ENCODE data around the gene FOSL2.

Gene FOSL2

DNA sequence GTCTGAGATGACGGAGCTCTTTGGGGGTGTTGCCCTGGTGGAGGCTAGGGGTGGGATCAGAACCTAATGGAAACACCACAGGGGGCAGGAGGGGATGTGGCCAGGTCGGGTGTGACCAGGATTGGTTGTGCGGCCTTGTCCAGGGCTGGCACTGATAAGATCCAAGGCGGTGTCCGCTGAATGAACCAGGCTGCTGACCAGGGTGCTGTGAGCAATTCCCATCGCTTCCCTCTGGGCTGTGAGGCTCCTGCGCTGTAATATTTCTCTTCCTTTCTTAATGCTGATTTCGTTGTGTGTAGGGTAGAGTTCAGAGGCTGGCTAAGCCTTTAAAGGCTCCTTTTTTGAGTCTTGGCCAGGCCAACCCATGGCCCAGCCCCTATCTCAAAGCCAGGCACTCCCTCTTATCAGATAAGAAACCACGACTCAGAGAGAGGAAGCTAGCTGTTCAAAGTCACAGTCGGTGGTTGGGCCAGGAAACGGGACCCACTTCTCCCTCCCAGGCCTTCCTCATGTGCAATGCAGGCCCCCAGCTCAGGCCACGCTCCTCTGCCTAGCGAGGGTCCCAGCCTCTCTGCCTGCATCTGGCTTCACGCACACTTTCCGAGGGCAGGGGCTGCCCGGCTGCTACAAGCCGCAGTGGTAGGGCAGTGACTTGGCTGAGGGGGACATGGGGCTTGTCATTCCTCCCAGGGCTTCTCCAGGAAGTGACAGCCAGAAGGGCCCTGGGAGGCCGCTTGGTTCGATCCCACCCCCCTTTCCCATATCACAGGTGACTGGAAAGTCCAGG is 26.0 kb upstream of the FOSL2 start:
- peak; percentile 77 to 93 for DNase-seq (ENCODE audit: low read depth in 1 of 2, low spot score in 1 of 2)
- Histone ChIP-seq H3K4me3 (replicated peaks; ENCODE audit: insufficient read depth, low read length) (no peak overlapping the region), H3K27ac (replicated peaks) (peak overlapping the region; percentile 94), H3K27me3 (ENCODE audit: insufficient read depth, poor library complexity, severe bottlenecking) (no peaks in the 10 kb centered on the region)
- TF ChIP-seq, protein P1, sequence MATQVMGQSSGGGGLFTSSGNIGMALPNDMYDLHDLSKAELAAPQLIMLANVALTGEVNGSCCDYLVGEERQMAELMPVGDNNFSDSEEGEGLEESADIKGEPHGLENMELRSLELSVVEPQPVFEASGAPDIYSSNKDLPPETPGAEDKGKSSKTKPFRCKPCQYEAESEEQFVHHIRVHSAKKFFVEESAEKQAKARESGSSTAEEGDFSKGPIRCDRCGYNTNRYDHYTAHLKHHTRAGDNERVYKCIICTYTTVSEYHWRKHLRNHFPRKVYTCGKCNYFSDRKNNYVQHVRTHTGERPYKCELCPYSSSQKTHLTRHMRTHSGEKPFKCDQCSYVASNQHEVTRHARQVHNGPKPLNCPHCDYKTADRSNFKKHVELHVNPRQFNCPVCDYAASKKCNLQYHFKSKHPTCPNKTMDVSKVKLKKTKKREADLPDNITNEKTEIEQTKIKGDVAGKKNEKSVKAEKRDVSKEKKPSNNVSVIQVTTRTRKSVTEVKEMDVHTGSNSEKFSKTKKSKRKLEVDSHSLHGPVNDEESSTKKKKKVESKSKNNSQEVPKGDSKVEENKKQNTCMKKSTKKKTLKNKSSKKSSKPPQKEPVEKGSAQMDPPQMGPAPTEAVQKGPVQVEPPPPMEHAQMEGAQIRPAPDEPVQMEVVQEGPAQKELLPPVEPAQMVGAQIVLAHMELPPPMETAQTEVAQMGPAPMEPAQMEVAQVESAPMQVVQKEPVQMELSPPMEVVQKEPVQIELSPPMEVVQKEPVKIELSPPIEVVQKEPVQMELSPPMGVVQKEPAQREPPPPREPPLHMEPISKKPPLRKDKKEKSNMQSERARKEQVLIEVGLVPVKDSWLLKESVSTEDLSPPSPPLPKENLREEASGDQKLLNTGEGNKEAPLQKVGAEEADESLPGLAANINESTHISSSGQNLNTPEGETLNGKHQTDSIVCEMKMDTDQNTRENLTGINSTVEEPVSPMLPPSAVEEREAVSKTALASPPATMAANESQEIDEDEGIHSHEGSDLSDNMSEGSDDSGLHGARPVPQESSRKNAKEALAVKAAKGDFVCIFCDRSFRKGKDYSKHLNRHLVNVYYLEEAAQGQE (IDR thresholded peaks at IDR 0.05; ENCODE audit: insufficient replicate concordance, low read depth), result peak; percentile 84
- no peak for TF ChIP-seq GABPA (IDR thresholded peaks at IDR 0.05; ENCODE audit: low read depth)
- peak; percentile 77; the same call in 1 of the 2 replicates for TF ChIP-seq SPI1 (IDR thresholded peaks at IDR 0.05; ENCODE audit: borderline replicate concordance, low read depth)
- TF ChIP-seq POLR2AphosphoS5 (IDR thresholded peaks at IDR 0.05; ENCODE audit: low read depth), result peak; percentile 78
- TF ChIP-seq, protein P2, sequence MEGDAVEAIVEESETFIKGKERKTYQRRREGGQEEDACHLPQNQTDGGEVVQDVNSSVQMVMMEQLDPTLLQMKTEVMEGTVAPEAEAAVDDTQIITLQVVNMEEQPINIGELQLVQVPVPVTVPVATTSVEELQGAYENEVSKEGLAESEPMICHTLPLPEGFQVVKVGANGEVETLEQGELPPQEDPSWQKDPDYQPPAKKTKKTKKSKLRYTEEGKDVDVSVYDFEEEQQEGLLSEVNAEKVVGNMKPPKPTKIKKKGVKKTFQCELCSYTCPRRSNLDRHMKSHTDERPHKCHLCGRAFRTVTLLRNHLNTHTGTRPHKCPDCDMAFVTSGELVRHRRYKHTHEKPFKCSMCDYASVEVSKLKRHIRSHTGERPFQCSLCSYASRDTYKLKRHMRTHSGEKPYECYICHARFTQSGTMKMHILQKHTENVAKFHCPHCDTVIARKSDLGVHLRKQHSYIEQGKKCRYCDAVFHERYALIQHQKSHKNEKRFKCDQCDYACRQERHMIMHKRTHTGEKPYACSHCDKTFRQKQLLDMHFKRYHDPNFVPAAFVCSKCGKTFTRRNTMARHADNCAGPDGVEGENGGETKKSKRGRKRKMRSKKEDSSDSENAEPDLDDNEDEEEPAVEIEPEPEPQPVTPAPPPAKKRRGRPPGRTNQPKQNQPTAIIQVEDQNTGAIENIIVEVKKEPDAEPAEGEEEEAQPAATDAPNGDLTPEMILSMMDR (IDR thresholded peaks at IDR 0.05; ENCODE audit: insufficient read depth, low read length), result no peak

DNA sequence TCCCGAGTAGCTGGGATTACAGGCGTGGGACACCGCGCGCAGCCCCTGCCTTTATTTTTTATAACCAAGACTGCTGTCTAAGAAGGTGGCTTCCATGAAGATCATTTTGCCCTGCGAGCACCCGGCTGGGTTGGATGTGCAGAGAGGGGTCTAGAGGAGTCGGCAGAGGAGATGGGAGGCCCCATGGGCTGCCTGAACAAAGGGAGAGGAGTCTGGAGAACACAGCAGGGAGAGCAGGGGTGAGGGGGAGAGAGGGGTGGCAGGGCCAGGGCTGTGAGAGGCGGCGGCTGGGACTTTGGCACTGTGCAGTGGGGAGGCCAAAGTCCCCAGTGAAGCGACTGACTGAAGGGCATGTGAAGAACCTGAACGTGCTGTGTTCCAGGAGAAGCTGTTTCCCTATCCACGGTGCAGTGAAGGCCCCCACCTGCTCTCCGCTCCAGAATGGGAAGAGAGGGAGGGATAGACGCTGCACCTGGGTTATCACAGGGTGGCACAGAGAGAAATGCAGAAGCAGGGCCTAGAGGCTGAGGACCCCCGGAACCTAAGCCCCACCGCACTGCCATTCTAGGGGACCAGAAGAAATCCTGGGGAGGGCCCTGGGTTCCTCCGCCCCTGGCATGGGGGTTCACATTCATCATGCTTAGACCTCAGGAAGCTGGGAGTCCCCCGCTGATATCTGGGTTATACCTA is 24.8 kb upstream of the FOSL2 start:
- Histone ChIP-seq H3K4me3 (replicated peaks; ENCODE audit: insufficient read depth, low read length) (no peak overlapping the region), H3K27ac (replicated peaks) (peak overlapping the region; percentile 94), H3K27me3 (ENCODE audit: insufficient read depth, poor library complexity, severe bottlenecking) (no peaks in the 10 kb centered on the region)
- DNase-seq (ENCODE audit: low read depth in 1 of 2, low spot score in 1 of 2), result no peak
- TF ChIP-seq GABPA (IDR thresholded peaks at IDR 0.05; ENCODE audit: low read depth) (no peak), SPI1 (IDR thresholded peaks at IDR 0.05; ENCODE audit: borderline replicate concordance, low read depth) (no peak), POLR2AphosphoS5 (IDR thresholded peaks at IDR 0.05; ENCODE audit: low read depth) (no peak)
- TF ChIP-seq, protein P1 (IDR thresholded peaks at IDR 0.05; ENCODE audit: insufficient replicate concordance, low read depth), result no peak
- TF ChIP-seq, protein P2 (IDR thresholded peaks at IDR 0.05; ENCODE audit: insufficient read depth, low read length), result no peak

- H3K27ac ChIP-seq (replicated peaks), result no peak overlapping the region
- no peak for TF ChIP-seq POLR2AphosphoS5 (IDR thresholded peaks at IDR 0.05; ENCODE audit: low read depth)
These were observed 24.3 kb upstream of the FOSL2 start for GRCh38 chr2:28368357-28368798.

DNA sequence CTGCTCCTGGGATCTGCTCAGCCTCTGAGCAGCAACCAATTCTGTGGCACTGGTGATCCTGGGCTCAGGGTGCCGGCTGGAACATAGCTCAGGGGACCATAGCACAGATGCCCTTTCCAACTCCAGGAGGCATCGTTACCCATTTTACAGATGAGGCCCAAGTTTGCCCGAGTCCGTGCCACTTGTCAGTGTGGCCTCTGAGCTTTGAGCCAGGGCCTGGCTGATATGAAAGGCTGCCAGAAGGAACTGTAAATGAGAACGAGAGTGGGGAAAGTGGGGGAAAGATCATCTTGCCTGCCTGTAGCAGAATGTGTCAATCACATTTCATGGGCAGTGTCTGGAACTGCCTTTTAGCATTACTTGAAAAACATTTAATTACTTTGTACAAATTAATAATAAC is 23.3 kb upstream of the FOSL2 start:
- H3K4me3 ChIP-seq (replicated peaks; ENCODE audit: insufficient read depth, low read length), result no peak overlapping the region
- TF ChIP-seq POLR2AphosphoS5 (IDR thresholded peaks at IDR 0.05; ENCODE audit: low read depth) (no peak), SPI1 (IDR thresholded peaks at IDR 0.05; ENCODE audit: borderline replicate concordance, low read depth) (no peak), GABPA (IDR thresholded peaks at IDR 0.05; ENCODE audit: low read depth) (no peak)
- TF ChIP-seq, protein P2 (IDR thresholded peaks at IDR 0.05; ENCODE audit: insufficient read depth, low read length), result no peak
- TF ChIP-seq, protein P1 (IDR thresholded peaks at IDR 0.05; ENCODE audit: insufficient replicate concordance, low read depth), result no peak
- H3K27me3 ChIP-seq (ENCODE audit: insufficient read depth, poor library complexity, severe bottlenecking), result no peaks in the 10 kb centered on the region
- H3K27ac ChIP-seq (replicated peaks), result no peak overlapping the region
- DNase-seq (ENCODE audit: low read depth in 1 of 2, low spot score in 1 of 2), result no peak

More at GRCh38 chr2:28368357-28368798, 24.3 kb upstream of the FOSL2 start:
- no peak overlapping the region for H3K4me3 ChIP-seq (replicated peaks; ENCODE audit: insufficient read depth, low read length)
- no peaks in the 10 kb centered on the region for H3K27me3 ChIP-seq (ENCODE audit: insufficient read depth, poor library complexity, severe bottlenecking)
- DNase-seq (ENCODE audit: low read depth in 1 of 2, low spot score in 1 of 2), result no peak

Data from HL-60 (cell line).